RPMI7951 (cell line): Measurements from ENCODE around the gene LIG1. TPM values are rescaled to one million over a fixed set of nuclear protein-coding genes. Genes with fewer than 3 reads are reported as not detected.

Experiments
- DNase-seq: peaks from one replicate; pipeline ENCODE4 v3.0.0-alpha.2; 2012; ENCODE audit warnings: low read depth
- total RNA-seq: library from RNA; depleted of rRNA; stranded (reverse); fragments of >200 nt; shearing (Covaris generic); gene quantifications from 2 replicates; pipeline ENCODE4 v1.2.3, GENCODE V29; 2014

LIG1 gene
- total RNA-seq, 1 experiment from 2014 or later: 44.0 TPM

GRCh38 chr19:48182434-48182833 lies 12.3 kb upstream of the LIG1 start:
- DNase-seq: no peak

- no peak for DNase-seq
Observed at GRCh38 chr19:48181505-48181904, 11.4 kb upstream of the LIG1 start.

- DNase-seq: no peak
Observed at GRCh38 chr19:48176226-48176625, 6.1 kb upstream of the LIG1 start.

- no peak for DNase-seq
Observed at GRCh38 chr19:48175578-48175977, 5.4 kb upstream of the LIG1 start.

- DNase-seq: no peak
Observed at GRCh38 chr19:48174445-48175030, 4.4 kb upstream of the LIG1 start.

- no peak for DNase-seq
Observed at GRCh38 chr19:48171710-48172109, 1.6 kb upstream of the LIG1 start.

GRCh38 chr19:48170817-48171347 lies 738 bp upstream of the LIG1 start:
- DNase-seq: no peak

GRCh38 chr19:48169578-48169938 lies 586 bp downstream of the LIG1 start:
- DNase-seq: peak; percentile 51

- DNase-seq: no peak
Observed at GRCh38 chr19:48168689-48169088, 1.5 kb downstream of the LIG1 start.

GRCh38 chr19:48158210-48158790 lies 11.8 kb downstream of the LIG1 start:
- no peak for DNase-seq

GRCh38 chr19:48154003-48154402 lies 16.1 kb downstream of the LIG1 start:
- no peak for DNase-seq

- DNase-seq: peak; percentile 59
Observed at GRCh38 chr19:48152551-48152950, 17.6 kb downstream of the LIG1 start.

GRCh38 chr19:48149430-48149829 lies 20.7 kb downstream of the LIG1 start:
- no peak for DNase-seq

GRCh38 chr19:48148576-48148975 lies 21.6 kb downstream of the LIG1 start:
- DNase-seq: no peak

GRCh38 chr19:48147597-48148175 lies 22.5 kb downstream of the LIG1 start:
- no peak for DNase-seq

- DNase-seq: no peak
Observed at GRCh38 chr19:48139053-48139452, 31.1 kb downstream of the LIG1 start.

- no peak for DNase-seq
Observed at GRCh38 chr19:48137411-48137810, 32.7 kb downstream of the LIG1 start.

- DNase-seq: no peak
Observed at GRCh38 chr19:48136547-48136946, 33.6 kb downstream of the LIG1 start.

- no peak for DNase-seq
Observed at GRCh38 chr19:48135411-48135810, 34.7 kb downstream of the LIG1 start.

GRCh38 chr19:48133094-48133493 lies 37.0 kb downstream of the LIG1 start:
- no peak for DNase-seq

GRCh38 chr19:48127561-48127960 lies 42.6 kb downstream of the LIG1 start:
- DNase-seq: no peak

GRCh38 chr19:48123907-48124651 lies 46.1 kb downstream of the LIG1 start:
- peak; percentile 97 for DNase-seq

GRCh38 chr19:48122421-48122820 lies 47.7 kb downstream of the LIG1 start:
- DNase-seq: no peak
